Stimulated activated CD8-positive, alpha-beta memory T cell treated with anti-CD3 and anti-CD28 coated beads, Interleukin-12 subunit alpha, Interleukin-12 subunit beta, amount 100 ng/mL, for 4 hours (primary cell): Measurements from ENCODE around the gene PLA2G6.

Experiments used
- DNase-seq: peaks from one replicate; pipeline ENCODE4 v3.0.0-alpha.2; 2020; ENCODE audit warnings: low read depth

PLA2G6 gene

DNA sequence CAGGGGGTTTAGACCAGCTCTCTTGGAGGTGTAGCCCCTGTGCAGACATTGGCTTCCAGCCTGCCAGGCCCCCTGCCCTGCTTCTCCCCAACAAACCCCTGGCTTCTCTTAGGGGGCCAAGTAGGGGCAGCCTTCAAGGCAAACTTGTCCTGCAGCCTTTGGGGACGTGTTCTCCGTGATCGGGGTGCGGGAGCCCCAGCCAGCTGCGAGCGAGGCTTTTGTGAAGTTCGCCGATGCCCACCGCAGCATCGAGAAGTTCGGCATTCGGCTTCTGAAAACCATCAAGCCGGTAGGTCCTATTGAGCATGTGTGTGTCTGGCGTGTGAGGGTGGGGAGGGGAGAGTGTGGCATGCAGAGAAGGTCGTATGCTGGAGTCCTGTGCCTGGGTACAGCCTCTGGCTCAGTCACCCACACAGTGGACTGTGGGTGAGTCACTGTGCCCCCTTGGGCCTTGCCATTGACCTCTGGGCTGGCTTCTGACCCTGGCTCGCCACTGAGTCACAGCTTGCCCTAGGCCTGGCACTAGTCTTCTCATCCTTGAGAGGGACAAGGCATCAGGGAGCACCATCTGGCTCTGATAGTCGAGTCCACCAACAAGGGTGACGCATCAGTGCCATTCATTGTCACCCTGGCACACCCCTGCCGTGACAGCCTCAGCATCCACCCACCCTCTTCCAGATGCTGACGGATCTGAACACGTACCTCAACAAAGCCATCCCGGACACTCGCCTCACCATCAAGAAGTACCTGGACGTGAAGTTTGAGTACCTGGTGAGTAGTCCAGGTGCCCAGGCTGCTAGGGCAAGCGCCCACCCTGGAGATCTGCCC, 109.1 kb downstream of the PLA2G6 start:
- DNase-seq, result no peak

DNA sequence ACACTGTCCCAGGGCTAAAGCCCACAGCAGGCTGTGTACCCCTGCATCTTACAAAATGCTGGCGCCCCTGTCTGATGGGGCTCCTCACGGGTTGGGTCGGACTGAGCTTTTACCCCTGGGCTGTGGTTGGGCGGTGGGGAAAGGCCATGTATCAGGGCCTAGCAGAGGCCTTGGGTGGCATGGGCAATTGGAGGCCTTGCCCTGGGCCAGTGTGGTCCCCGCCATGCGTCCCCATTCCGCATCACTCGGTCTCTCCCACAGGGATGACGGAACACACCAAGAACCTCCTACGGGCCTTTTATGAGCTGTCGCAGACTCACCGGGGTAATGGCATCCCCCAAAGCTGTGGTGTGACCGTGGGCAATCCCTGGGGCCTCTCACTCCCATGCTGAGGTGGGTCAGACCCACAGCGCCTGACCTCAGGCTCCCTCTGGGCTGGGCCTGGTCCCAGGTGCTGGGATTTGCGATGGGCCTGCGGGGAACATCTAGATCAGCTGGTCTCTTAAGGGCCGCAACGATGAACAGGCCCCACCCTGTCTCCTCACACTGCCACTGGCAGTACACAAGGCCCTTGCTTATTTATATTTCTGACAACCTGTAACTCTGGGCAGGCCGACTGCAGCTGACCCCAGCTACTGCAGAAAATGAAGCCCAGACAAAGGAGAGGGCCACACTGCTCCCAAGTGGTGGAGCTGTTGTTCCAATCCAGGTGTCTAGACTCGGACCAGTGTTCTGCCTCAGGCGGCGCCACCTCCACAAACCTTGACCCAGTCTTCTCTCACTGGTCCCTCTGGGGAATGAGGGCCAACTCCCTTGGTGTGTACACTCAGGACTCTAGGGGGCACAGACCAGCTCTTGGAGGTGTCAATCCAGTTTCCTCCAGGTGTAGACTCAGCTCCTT, 110.0 kb downstream of the PLA2G6 start:
- no peak for DNase-seq

DNA sequence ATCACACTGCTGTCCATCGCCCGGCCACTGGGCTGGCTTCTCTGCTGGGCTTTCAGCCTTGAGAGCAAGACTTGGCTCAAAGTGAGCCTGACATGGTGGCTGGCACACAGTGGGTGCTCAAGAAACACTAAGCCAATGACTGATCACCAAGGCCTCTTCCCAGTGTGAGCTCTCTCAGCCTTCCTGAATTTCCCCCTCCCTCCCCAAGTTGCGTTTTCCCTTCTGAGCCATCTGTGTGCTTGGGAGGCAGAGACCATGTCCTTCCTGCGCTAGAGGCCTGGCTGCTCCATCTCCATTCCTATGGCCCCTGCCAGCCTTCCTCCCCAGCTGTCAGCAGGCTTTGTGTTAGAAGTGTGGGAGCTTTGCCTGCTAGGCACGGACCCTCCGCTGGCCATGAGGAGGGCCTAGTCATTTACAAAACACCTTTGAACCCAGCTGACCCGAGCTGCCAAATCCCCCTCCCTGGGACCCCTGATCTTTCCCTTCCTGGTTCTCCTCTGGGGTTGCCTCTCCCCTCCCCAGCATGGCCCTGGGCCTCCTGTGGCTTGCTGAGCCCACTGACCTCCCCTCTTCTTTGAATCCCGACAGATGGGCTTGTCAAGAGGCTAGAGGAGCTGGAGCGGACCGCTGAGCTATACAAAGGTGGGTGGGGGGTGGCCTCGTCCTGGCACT, 111.2 kb downstream of the PLA2G6 start:
- DNase-seq, result no peak

- DNase-seq, result no peak
These were observed 112.0 kb downstream of the PLA2G6 start for GRCh38 chr22:38069372-38070249.

- no peak for DNase-seq
These were observed 112.8 kb downstream of the PLA2G6 start for GRCh38 chr22:38068641-38069371.

- DNase-seq, result no peak
These were observed 113.8 kb downstream of the PLA2G6 start for GRCh38 chr22:38067761-38068360.

GRCh38 chr22:38067028-38067415, 114.6 kb downstream of the PLA2G6 start:
- no peak for DNase-seq

GRCh38 chr22:38066381-38067027, 115.1 kb downstream of the PLA2G6 start:
- DNase-seq, result no peak

DNA sequence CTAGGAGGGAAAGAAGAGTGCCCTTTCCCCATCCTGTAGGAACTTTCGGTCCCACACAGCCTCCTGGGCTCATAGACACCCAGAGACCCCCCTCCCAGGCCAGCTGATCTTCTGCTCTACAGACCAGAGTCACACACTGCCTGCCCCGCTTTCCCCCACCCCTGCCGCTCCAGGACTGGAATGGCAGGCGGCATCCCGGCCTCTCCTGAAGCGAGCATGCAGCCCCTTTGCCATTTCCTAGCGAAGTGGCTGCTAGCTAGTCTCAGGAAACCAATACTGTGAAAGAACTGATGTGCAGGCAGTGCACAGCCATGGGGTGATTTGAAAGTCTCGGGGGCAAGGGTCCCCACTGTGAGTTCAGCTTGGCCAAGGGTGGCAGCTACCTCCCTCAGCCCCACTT, 116.1 kb downstream of the PLA2G6 start:
- no peak for DNase-seq

- no peak for DNase-seq
These were observed 118.8 kb downstream of the PLA2G6 start for GRCh38 chr22:38062791-38063190.
